NK-92 treated with Interleukin-12 subunit alpha and Interleukin-12 subunit beta, amount 100 ng/mL, for 24 hours (cell line): ENCODE data around the gene LANCL1.

Experiments used
- DNase-seq: peaks from one replicate; lab custom pipeline; 2025; lab: John Stamatoyannopoulos, UW

Gene LANCL1

DNA sequence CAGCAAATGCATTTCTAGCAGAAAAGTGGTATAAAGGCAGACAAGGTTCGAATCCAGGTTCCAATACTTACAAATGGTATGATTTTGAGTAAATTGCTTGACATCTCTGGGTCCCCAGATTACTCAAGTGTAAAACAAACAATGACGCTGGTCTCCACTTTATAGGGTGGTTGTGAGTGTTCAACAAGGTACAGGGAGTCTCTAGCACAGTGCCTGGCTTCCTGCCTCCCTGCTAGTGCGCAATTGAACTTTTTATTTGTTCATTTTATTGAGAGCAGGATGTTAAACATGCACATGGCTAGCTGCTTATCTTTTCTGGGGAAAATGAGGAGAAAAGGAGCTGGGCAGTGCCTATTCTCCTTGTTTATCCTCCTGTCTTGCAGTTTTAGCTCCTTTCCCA, 86.7 kb downstream of the LANCL1 start:
- DNase-seq = no peak

DNA sequence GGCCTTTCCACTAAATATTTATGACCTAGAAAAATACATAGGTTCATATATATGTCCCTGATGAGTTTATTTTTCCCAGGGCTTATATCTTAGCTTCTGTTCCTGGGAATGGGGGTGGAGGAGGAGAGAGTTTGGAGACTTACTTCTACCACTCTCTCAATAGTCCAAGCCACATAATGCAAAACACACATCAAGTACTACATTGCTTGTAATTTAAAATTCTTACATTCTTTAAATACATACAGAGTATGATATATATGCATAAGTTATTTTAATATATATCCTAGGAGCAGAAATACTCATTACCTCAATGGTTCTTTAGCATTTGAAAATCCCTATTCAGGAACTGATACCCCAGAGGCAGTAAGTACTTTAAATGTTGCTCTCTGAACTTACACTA, 88.4 kb downstream of the LANCL1 start:
- no peak for DNase-seq

DNA sequence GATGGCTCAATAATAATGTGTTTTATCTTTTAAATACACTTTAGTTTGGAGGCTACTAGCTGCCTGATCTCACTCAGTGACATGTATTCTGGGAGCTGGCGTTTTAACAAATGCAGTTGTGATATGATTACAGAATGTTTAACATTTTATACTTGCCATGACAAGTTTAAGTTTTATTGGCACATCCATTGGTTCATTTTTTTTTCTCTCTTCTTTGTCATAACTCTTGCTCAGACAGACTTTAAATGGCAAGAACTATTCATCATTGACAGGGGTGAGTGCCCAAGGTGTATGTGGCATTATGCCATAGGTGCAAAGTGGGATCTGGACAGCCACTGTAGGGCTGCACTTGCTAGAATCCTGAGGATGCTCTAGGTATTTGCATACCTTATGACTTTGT, 89.5 kb downstream of the LANCL1 start:
- DNase-seq = no peak
